Measurements from ENCODE around the gene NINL. TPM values are rescaled to one million over a fixed set of nuclear protein-coding genes. Genes with fewer than 3 reads are reported as not detected.

The NINL gene
- total RNA-seq, 1 donor from 2014 or later = 15.5 TPM

Small RNA genes within 50 kb of the gene (small RNA-seq; reads per million reads assigned to genes)
- not detected for gene RNU6ATAC17P (ENCODE audit: low replicate concordance)

Other genes with a start within 250 kb of the NINL start
- gene ABHD12, start 194.7 kb downstream of the NINL start, total RNA-seq = 25.1 TPM
- 6.4 TPM for gene GINS1, start 177.9 kb downstream of the NINL start, total RNA-seq
- 3.0 TPM for gene NANP, start 38.5 kb upstream of the NINL start, total RNA-seq
- 26.8 TPM for gene ZNF337, start 111.3 kb upstream of the NINL start, total RNA-seq